ENCODE measurements around the gene CSF2RB. TPM values are rescaled to one million over a fixed set of nuclear protein-coding genes. Genes with fewer than 3 reads are reported as not detected.

CSF2RB gene
- polyA plus RNA-seq, 4 donors, result 0.22 to 5.4 (median 1.9) TPM

DNA sequence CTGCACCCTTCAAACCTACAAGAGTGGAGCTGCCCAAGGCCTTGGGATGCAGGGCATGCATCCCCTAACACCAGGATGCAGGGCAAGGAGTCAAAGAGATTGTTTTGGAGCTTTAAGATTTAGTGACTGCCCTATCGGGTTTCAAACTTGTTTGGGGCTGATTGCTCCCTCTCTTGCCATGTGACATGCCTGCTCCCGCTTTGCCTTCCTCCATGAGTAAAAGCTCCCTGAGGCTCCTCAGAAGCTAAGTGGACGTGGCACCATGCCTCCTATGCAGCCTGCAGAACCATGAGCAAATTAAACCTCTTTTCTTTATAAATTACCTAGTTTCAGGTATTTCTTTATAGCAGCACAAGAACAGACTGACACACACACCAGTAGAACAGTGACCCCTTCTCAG, 15.8 kb upstream of the CSF2RB start:
- Histone ChIP-seq H3K9me3 (ENCODE audit: control insufficient read depth in 2 of 2, insufficient read depth in 1 of 2, low read depth in 1 of 2, low read length in 1 of 2) (peaks cover 0 to 10% of the 10 kb centered on the region in 2 donors), H3K4me1 (ENCODE audit: control insufficient read depth in 3 of 3, insufficient read depth in 2 of 3, low read depth in 1 of 3, low read length in 2 of 3) (no peaks in the 10 kb centered on the region), H3K4me3 (ENCODE audit: low read depth in 1 of 3, low read length in 3 of 3) (no peak overlapping the region), H3K36me3 (ENCODE audit: control insufficient read depth in 3 of 3, insufficient read depth in 2 of 3, low read depth in 1 of 3, low read length in 3 of 3) (no peaks in the 10 kb centered on the region), H3K27me3 (ENCODE audit: control insufficient read depth in 3 of 3, insufficient read depth in 3 of 3, low read length in 3 of 3) (peaks cover 0 to 2% (median 0%) of the 10 kb centered on the region in 3 donors), H3K27ac (ENCODE audit: low read depth in 1 of 3, low read length in 2 of 3) (no peak overlapping the region)
- no peak for DNase-seq
- no peak for FAIRE-seq
- 54 to 70% (median 54%) methylated on average over 3 of the region's 3 CpGs for WGBS, 3 donors

DNA sequence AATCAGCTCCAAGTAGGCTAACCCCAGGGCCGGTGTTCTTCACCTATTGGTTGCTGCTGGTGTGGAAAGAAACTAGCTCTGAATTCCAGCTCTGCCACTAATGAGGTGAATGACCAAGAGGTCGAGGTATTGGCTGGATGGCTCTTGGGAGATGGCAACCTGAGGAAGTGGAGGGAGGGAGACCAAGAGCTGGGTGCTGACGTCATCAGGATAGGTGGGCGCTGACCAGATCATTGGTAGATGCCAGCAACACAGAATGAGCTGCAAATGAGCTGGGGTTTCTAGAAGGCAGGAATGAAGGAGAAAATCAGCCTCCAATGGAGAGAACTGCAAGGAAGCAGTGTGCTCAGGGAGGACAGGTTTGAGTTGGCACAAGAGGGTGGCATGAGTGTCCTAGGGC, 14.7 kb upstream of the CSF2RB start:
- Histone ChIP-seq H3K36me3 (ENCODE audit: control insufficient read depth in 3 of 3, insufficient read depth in 2 of 3, low read depth in 1 of 3, low read length in 3 of 3) (no peaks in the 10 kb centered on the region), H3K27ac (ENCODE audit: low read depth in 1 of 3, low read length in 2 of 3) (no peak overlapping the region), H3K9me3 (ENCODE audit: control insufficient read depth in 2 of 2, insufficient read depth in 1 of 2, low read depth in 1 of 2, low read length in 1 of 2) (peaks cover 0 to 10% of the 10 kb centered on the region in 2 donors), H3K4me3 (ENCODE audit: low read depth in 1 of 3, low read length in 3 of 3) (no peak overlapping the region), H3K4me1 (ENCODE audit: control insufficient read depth in 3 of 3, insufficient read depth in 2 of 3, low read depth in 1 of 3, low read length in 2 of 3) (no peaks in the 10 kb centered on the region), H3K27me3 (ENCODE audit: control insufficient read depth in 3 of 3, insufficient read depth in 3 of 3, low read length in 3 of 3) (peaks cover 0 to 2% (median 0%) of the 10 kb centered on the region in 3 donors)
- DNase-seq, result no peak
- FAIRE-seq, result no peak
- WGBS, 3 donors, result 71 to 77% (median 71%) methylated on average over 4 of the region's 4 CpGs

GRCh38 chr22:36899498-36899897, 13.9 kb upstream of the CSF2RB start:
- WGBS, 3 donors, result 44 to 73% (median 67%) methylated on average over 1 of the region's 1 CpG
- Histone ChIP-seq H3K4me3 (ENCODE audit: low read depth in 1 of 3, low read length in 3 of 3) (no peak overlapping the region), H3K4me1 (ENCODE audit: control insufficient read depth in 3 of 3, insufficient read depth in 2 of 3, low read depth in 1 of 3, low read length in 2 of 3) (no peaks in the 10 kb centered on the region), H3K36me3 (ENCODE audit: control insufficient read depth in 3 of 3, insufficient read depth in 2 of 3, low read depth in 1 of 3, low read length in 3 of 3) (no peaks in the 10 kb centered on the region), H3K27ac (ENCODE audit: low read depth in 1 of 3, low read length in 2 of 3) (no peak overlapping the region), H3K9me3 (ENCODE audit: control insufficient read depth in 2 of 2, insufficient read depth in 1 of 2, low read depth in 1 of 2, low read length in 1 of 2) (peaks cover 0 to 10% of the 10 kb centered on the region in 2 donors), H3K27me3 (ENCODE audit: control insufficient read depth in 3 of 3, insufficient read depth in 3 of 3, low read length in 3 of 3) (peaks cover 0 to 2% (median 0%) of the 10 kb centered on the region in 3 donors)
- DNase-seq, result no peak
- no peak for FAIRE-seq

DNA sequence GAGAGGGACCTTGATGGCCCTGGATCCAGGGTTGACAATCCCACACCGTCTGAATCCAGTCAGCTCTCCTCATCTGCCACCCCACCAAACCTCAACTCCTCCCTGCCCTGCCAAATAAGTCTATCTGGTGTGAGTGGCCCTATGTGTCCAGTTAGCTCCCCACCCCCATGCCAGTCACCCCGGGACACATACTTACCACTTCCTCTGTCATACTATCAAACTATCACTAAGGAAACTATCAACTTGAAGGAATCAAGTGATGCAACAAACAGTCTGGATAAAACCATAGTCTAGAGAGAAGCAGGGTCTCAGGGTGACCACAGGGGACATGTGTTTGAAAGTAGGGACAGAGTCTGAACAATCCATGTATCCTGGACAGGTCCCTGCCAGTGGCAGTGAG, 13.2 kb upstream of the CSF2RB start:
- Histone ChIP-seq H3K27me3 (ENCODE audit: control insufficient read depth in 3 of 3, insufficient read depth in 3 of 3, low read length in 3 of 3) (peaks cover 0 to 2% (median 2%) of the 10 kb centered on the region in 3 donors), H3K4me3 (ENCODE audit: low read depth in 1 of 3, low read length in 3 of 3) (no peak overlapping the region), H3K4me1 (ENCODE audit: control insufficient read depth in 3 of 3, insufficient read depth in 2 of 3, low read depth in 1 of 3, low read length in 2 of 3) (no peaks in the 10 kb centered on the region), H3K27ac (ENCODE audit: low read depth in 1 of 3, low read length in 2 of 3) (peak overlapping the region in 1 of 3 donors; percentile 72), H3K9me3 (ENCODE audit: control insufficient read depth in 2 of 2, insufficient read depth in 1 of 2, low read depth in 1 of 2, low read length in 1 of 2) (peaks cover 0 to 10% of the 10 kb centered on the region in 2 donors), H3K36me3 (ENCODE audit: control insufficient read depth in 3 of 3, insufficient read depth in 2 of 3, low read depth in 1 of 3, low read length in 3 of 3) (no peaks in the 10 kb centered on the region)
- DNase-seq (no peak), FAIRE-seq (no peak)
- WGBS, 3 donors, result 62 to 67% (median 65%) methylated on average over 2 of the region's 2 CpGs

DNA sequence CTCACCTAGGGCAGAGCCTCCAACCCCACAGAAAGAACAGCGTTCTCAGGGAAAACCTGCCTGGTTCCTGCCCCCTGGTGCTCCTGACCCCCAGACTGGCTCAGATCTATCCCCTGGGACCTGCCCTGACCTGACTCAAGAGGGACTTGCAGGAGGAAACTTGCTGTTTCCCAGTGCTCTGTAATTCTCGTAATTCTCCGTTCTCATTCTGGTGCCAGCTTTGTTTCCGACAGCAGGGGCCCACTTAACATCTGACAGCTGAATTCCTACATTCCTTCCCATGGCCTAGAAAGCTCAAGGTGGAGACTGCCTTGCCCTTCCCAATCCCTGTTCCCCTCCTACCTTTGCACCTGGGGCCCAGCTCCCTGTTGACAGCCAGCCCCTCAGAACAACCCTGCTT, 12.5 kb upstream of the CSF2RB start:
- Histone ChIP-seq H3K4me3 (ENCODE audit: low read depth in 1 of 3, low read length in 3 of 3) (no peak overlapping the region), H3K9me3 (ENCODE audit: control insufficient read depth in 2 of 2, insufficient read depth in 1 of 2, low read depth in 1 of 2, low read length in 1 of 2) (peaks cover 0 to 7% of the 10 kb centered on the region in 2 donors), H3K4me1 (ENCODE audit: control insufficient read depth in 3 of 3, insufficient read depth in 2 of 3, low read depth in 1 of 3, low read length in 2 of 3) (no peaks in the 10 kb centered on the region), H3K27ac (ENCODE audit: low read depth in 1 of 3, low read length in 2 of 3) (peak overlapping the region in 1 of 3 donors; percentile 72), H3K27me3 (ENCODE audit: control insufficient read depth in 3 of 3, insufficient read depth in 3 of 3, low read length in 3 of 3) (peaks cover 0 to 2% (median 2%) of the 10 kb centered on the region in 3 donors), H3K36me3 (ENCODE audit: control insufficient read depth in 3 of 3, insufficient read depth in 2 of 3, low read depth in 1 of 3, low read length in 3 of 3) (no peaks in the 10 kb centered on the region)
- DNase-seq, result no peak
- 33 to 47% (median 41%) methylated on average over 4 of the region's 4 CpGs for WGBS, 3 donors
- no peak for FAIRE-seq

GRCh38 chr22:36901411-36902142, 11.9 kb upstream of the CSF2RB start:
- H3K9me3 ChIP-seq (ENCODE audit: control insufficient read depth in 2 of 2, insufficient read depth in 1 of 2, low read depth in 1 of 2, low read length in 1 of 2), result peaks cover 0 to 5% of the 10 kb centered on the region in 2 donors
- 75 to 77% (median 76%) methylated on average over 13 of the region's 13 CpGs for WGBS, 3 donors
- no peaks in the 10 kb centered on the region for H3K4me1 ChIP-seq (ENCODE audit: control insufficient read depth in 3 of 3, insufficient read depth in 2 of 3, low read depth in 1 of 3, low read length in 2 of 3)
- no peak overlapping the region for H3K4me3 ChIP-seq (ENCODE audit: low read depth in 1 of 3, low read length in 3 of 3)
- H3K36me3 ChIP-seq (ENCODE audit: control insufficient read depth in 3 of 3, insufficient read depth in 2 of 3, low read depth in 1 of 3, low read length in 3 of 3), result no peaks in the 10 kb centered on the region
- DNase-seq (no peak), FAIRE-seq (no peak)
- peaks cover 0 to 2% (median 2%) of the 10 kb centered on the region in 3 donors for H3K27me3 ChIP-seq (ENCODE audit: control insufficient read depth in 3 of 3, insufficient read depth in 3 of 3, low read length in 3 of 3)
- peak overlapping the region in 1 of 3 donors; percentile 72 for H3K27ac ChIP-seq (ENCODE audit: low read depth in 1 of 3, low read length in 2 of 3)

- FAIRE-seq, result no peak
- peak overlapping the region in 1 of 3 donors; percentile 48 for H3K27ac ChIP-seq (ENCODE audit: low read depth in 1 of 3, low read length in 2 of 3)
Observed at GRCh38 chr22:36902143-36902926, 11.1 kb upstream of the CSF2RB start.

GRCh38 chr22:36904260-36904880, 9.1 kb upstream of the CSF2RB start:
- no peak for FAIRE-seq

More at GRCh38 chr22:36902143-36902926, 11.1 kb upstream of the CSF2RB start:
- Histone ChIP-seq H3K36me3 (ENCODE audit: control insufficient read depth in 3 of 3, insufficient read depth in 2 of 3, low read depth in 1 of 3, low read length in 3 of 3) (no peaks in the 10 kb centered on the region), H3K27me3 (ENCODE audit: control insufficient read depth in 3 of 3, insufficient read depth in 3 of 3, low read length in 3 of 3) (peaks cover 0 to 2% (median under 1%) of the 10 kb centered on the region in 3 donors), H3K4me1 (ENCODE audit: control insufficient read depth in 3 of 3, insufficient read depth in 2 of 3, low read depth in 1 of 3, low read length in 2 of 3) (no peaks in the 10 kb centered on the region), H3K9me3 (ENCODE audit: control insufficient read depth in 2 of 2, insufficient read depth in 1 of 2, low read depth in 1 of 2, low read length in 1 of 2) (peaks cover 0 to 5% of the 10 kb centered on the region in 2 donors), H3K4me3 (ENCODE audit: low read depth in 1 of 3, low read length in 3 of 3) (no peak overlapping the region)
- 72 to 79% (median 76%) methylated on average over 8 of the region's 8 CpGs for WGBS, 3 donors
- no peak for DNase-seq

More at GRCh38 chr22:36904260-36904880, 9.1 kb upstream of the CSF2RB start:
- H3K36me3 ChIP-seq (ENCODE audit: control insufficient read depth in 3 of 3, insufficient read depth in 2 of 3, low read depth in 1 of 3, low read length in 3 of 3), result no peaks in the 10 kb centered on the region
- no peak overlapping the region for H3K27ac ChIP-seq (ENCODE audit: low read depth in 1 of 3, low read length in 2 of 3)
- DNase-seq, result no peak
- peaks cover 0 to 2% (median 0%) of the 10 kb centered on the region in 3 donors for H3K27me3 ChIP-seq (ENCODE audit: control insufficient read depth in 3 of 3, insufficient read depth in 3 of 3, low read length in 3 of 3)
- no peaks in the 10 kb centered on the region for H3K4me1 ChIP-seq (ENCODE audit: control insufficient read depth in 3 of 3, insufficient read depth in 2 of 3, low read depth in 1 of 3, low read length in 2 of 3)
- no peak overlapping the region for H3K4me3 ChIP-seq (ENCODE audit: low read depth in 1 of 3, low read length in 3 of 3)
- WGBS, 3 donors, result 71 to 72% (median 71%) methylated on average over 6 of the region's 6 CpGs
- peaks cover 0 to 5% of the 10 kb centered on the region in 2 donors for H3K9me3 ChIP-seq (ENCODE audit: control insufficient read depth in 2 of 2, insufficient read depth in 1 of 2, low read depth in 1 of 2, low read length in 1 of 2)
